GM12878 (cell line): ENCODE data around the gene CILP2. TPM values are rescaled to one million over a fixed set of nuclear protein-coding genes. Genes with fewer than 3 reads are reported as not detected.

Experiments used
- ATF7 ChIP-seq: fragments of 450-650 bp; IDR thresholded peaks from 2 replicates; pipeline ENCODE4 v1.6.1; 2016; ENCODE audit warnings: low read depth, mild to moderate bottlenecking
- CBX5 ChIP-seq: sonication (generic); IDR thresholded peaks from 2 replicates; pipeline ENCODE4 v1.6.1; 2016; ENCODE audit warnings: low read depth, moderate library complexity, mild to moderate bottlenecking, inconsistent platforms
- CHD4 ChIP-seq: fragments of 200-600 bp; sonication (generic); IDR thresholded peaks from 2 replicates; pipeline ENCODE4 v1.6.1; 2016; ENCODE audit warnings: mild to moderate bottlenecking
- CREB1 ChIP-seq: IDR thresholded peaks from 2 replicates; pipeline ENCODE4 v1.6.1; 2012; ENCODE audit warnings: low read depth, mild to moderate bottlenecking, inconsistent platforms
- DPF2 ChIP-seq: fragments of 450-650 bp; IDR thresholded peaks from 2 replicates; pipeline ENCODE4 v1.6.1; 2017; ENCODE audit warnings: mild to moderate bottlenecking
- ETV6 ChIP-seq, 2 experiments: fragments of 450-650 bp in 1 of 2; IDR thresholded peaks in 1 of 2; conservative IDR thresholded peaks in 1 of 2; 2 replicates each; pipeline ENCODE4 v1.6.1; 2014; ENCODE audit warnings: antibody characterized with exemption in 1 of 2, borderline replicate concordance in 1 of 2, low read depth in 1 of 2, mild to moderate bottlenecking in 1 of 2, moderate library complexity in 1 of 2
- EZH2 ChIP-seq: IDR thresholded peaks from 2 replicates; pipeline ENCODE4 v1.6.1; 2012; ENCODE audit warnings: low read depth, mild to moderate bottlenecking, control low read depth, inconsistent platforms, low read length, borderline replicate concordance; ENCODE audit not compliant: control insufficient read depth
- FOXM1 ChIP-seq: IDR thresholded peaks from 2 replicates; pipeline ENCODE4 v1.6.1; 2012; ENCODE audit warnings: low read depth, mild to moderate bottlenecking, inconsistent platforms, low read length, moderate library complexity
- GATAD2B ChIP-seq: fragments of 450-650 bp; conservative IDR thresholded peaks from 2 replicates; pipeline ENCODE4 v1.6.1; 2017; ENCODE audit warnings: low read depth, mild to moderate bottlenecking, moderate library complexity
- HDAC6 ChIP-seq: fragments of 200-600 bp; sonication (generic); IDR thresholded peaks from one replicate; pipeline ENCODE4 v1.8.0; 2017; ENCODE audit warnings: antibody characterized with exemption; ENCODE audit not compliant: unreplicated experiment
- YBX1 ChIP-seq: fragments of 450-650 bp; IDR thresholded peaks from 2 replicates; pipeline ENCODE4 v1.6.1; 2016; ENCODE audit warnings: antibody characterized with exemption
- ZSCAN29 ChIP-seq: fragments of 450-650 bp; IDR thresholded peaks from 2 replicates; pipeline ENCODE4 v1.6.1; 2017; ENCODE audit warnings: mild to moderate bottlenecking, moderate library complexity
- polyA plus RNA-seq, 11 experiments: library from polyadenylated mRNA; depleted of rRNA in 4 of 11; unstranded in 6 of 11; stranded (reverse) in 5 of 11; fragments of >200 nt; fragmentation: Nextera tagmentation in 4 of 11; fragmentation: Illumina TruSeq in 1 of 11; extraction: Ambion mirVana in 4 of 11; extraction: Trizol in 1 of 11; gene quantifications; 1 replicate in 1 of 11; 2 replicates in 10 of 11; pipeline versions ENCODE4 v1.2.1 to v1.2.3, GENCODE V29; 2011 to 2016; ENCODE audit warnings: inconsistent platforms in 2 of 11, missing spikeins in 2 of 11, low read depth in 1 of 11
- total RNA-seq, 4 experiments: library from RNA; depleted of rRNA in 3 of 4; stranded (reverse); fragments of >200 nt in 3 of 4; fragmentation: Illumina TruSeq in 1 of 4; extraction: Trizol in 1 of 4; gene quantifications; 2 replicates each; pipeline versions ENCODE4 v1.2.1 to v1.2.3, GENCODE V29; 2013 to 2021
- TF ChIP-seq, protein P1 (sequence below): fragments of 450-650 bp; IDR thresholded peaks from 2 replicates; pipeline ENCODE4 v1.6.1; 2017; ENCODE audit warnings: mild to moderate bottlenecking, moderate library complexity
- TF ChIP-seq, protein P2 (sequence below): IDR thresholded peaks from 2 replicates; pipeline ENCODE4 v1.6.1; 2012; ENCODE audit warnings: low read length, inconsistent platforms
- TF ChIP-seq, protein P3 (sequence below): fragments of 450-650 bp; IDR thresholded peaks from 2 replicates; pipeline ENCODE4 v1.6.1; 2017; ENCODE audit warnings: mild to moderate bottlenecking, moderate library complexity
- TF ChIP-seq, protein P4 (sequence below): IDR thresholded peaks from 2 replicates; pipeline ENCODE4 v1.6.1; 2011; ENCODE audit warnings: borderline replicate concordance, low read depth, mild to moderate bottlenecking, moderate library complexity, low read length; ENCODE audit not compliant: insufficient read depth, poor library complexity, severe bottlenecking
- TF ChIP-seq, protein P5 (sequence below): IDR thresholded peaks from 2 replicates; pipeline ENCODE4 v1.6.1; 2012; ENCODE audit warnings: low read depth, low read length, improper control_type of control experiment

CILP2 gene
- total and polyA plus RNA-seq, 10 of the 15 experiments (the other 5 are each of a cell fraction or from before 2014, with no cell fraction given), result 0.05 to 0.08 (median 0.06) TPM; not detected in 6

DNA sequence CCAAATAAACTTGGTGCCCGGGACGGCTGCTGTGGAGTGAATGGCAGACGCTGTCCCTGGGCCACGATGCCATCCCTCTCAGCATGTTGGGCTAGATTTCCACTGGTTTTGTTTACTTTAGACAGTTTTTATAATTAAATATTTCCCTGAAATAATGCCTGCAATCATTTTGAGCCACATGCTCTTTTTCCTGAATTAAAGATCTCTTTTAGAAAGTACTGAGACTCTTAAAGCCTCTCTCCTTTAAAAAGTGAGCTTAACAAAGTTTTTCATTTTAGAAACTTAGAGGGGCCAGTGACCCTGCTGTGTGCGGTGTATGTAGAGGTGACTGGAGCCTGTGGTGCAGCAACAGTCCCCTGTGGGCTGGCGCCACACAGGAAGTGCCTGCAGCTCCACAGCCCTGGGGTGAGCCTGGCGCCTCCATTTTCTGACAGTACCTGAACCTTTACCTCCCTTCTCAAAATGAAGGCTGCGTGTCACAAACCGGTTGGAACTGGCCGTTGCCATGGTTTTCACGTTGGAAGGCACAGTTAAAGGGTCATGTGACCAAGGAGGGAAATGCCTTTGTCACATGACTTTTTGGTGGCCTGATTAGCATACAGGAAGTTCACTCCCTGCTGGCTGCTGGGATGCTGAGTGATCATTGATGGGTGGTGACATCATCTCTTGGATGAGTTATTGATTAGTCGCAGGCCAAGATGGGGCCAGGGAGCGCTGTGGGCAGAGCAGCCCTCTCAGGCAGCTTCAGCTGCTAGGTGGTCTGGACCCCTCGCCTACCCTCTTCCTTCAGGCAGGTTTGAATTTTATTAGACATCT, 49.0 kb upstream of the CILP2 start (continued):
- TF ChIP-seq, protein P1, sequence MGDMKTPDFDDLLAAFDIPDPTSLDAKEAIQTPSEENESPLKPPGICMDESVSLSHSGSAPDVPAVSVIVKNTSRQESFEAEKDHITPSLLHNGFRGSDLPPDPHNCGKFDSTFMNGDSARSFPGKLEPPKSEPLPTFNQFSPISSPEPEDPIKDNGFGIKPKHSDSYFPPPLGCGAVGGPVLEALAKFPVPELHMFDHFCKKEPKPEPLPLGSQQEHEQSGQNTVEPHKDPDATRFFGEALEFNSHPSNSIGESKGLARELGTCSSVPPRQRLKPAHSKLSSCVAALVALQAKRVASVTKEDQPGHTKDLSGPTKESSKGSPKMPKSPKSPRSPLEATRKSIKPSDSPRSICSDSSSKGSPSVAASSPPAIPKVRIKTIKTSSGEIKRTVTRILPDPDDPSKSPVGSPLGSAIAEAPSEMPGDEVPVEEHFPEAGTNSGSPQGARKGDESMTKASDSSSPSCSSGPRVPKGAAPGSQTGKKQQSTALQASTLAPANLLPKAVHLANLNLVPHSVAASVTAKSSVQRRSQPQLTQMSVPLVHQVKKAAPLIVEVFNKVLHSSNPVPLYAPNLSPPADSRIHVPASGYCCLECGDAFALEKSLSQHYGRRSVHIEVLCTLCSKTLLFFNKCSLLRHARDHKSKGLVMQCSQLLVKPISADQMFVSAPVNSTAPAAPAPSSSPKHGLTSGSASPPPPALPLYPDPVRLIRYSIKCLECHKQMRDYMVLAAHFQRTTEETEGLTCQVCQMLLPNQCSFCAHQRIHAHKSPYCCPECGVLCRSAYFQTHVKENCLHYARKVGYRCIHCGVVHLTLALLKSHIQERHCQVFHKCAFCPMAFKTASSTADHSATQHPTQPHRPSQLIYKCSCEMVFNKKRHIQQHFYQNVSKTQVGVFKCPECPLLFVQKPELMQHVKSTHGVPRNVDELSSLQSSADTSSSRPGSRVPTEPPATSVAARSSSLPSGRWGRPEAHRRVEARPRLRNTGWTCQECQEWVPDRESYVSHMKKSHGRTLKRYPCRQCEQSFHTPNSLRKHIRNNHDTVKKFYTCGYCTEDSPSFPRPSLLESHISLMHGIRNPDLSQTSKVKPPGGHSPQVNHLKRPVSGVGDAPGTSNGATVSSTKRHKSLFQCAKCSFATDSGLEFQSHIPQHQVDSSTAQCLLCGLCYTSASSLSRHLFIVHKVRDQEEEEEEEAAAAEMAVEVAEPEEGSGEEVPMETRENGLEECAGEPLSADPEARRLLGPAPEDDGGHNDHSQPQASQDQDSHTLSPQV, result no peak
- TF ChIP-seq CHD4, result no peak
- TF ChIP-seq CBX5, result no peak; the same call in 1 of the 2 replicates
- TF ChIP-seq CREB1, result peak; percentile 50; the same call in 1 of the 2 replicates
- TF ChIP-seq DPF2, result no peak
- TF ChIP-seq, protein P2, sequence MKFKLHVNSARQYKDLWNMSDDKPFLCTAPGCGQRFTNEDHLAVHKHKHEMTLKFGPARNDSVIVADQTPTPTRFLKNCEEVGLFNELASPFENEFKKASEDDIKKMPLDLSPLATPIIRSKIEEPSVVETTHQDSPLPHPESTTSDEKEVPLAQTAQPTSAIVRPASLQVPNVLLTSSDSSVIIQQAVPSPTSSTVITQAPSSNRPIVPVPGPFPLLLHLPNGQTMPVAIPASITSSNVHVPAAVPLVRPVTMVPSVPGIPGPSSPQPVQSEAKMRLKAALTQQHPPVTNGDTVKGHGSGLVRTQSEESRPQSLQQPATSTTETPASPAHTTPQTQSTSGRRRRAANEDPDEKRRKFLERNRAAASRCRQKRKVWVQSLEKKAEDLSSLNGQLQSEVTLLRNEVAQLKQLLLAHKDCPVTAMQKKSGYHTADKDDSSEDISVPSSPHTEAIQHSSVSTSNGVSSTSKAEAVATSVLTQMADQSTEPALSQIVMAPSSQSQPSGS, result peak; percentile 69
- TF ChIP-seq, protein P3, sequence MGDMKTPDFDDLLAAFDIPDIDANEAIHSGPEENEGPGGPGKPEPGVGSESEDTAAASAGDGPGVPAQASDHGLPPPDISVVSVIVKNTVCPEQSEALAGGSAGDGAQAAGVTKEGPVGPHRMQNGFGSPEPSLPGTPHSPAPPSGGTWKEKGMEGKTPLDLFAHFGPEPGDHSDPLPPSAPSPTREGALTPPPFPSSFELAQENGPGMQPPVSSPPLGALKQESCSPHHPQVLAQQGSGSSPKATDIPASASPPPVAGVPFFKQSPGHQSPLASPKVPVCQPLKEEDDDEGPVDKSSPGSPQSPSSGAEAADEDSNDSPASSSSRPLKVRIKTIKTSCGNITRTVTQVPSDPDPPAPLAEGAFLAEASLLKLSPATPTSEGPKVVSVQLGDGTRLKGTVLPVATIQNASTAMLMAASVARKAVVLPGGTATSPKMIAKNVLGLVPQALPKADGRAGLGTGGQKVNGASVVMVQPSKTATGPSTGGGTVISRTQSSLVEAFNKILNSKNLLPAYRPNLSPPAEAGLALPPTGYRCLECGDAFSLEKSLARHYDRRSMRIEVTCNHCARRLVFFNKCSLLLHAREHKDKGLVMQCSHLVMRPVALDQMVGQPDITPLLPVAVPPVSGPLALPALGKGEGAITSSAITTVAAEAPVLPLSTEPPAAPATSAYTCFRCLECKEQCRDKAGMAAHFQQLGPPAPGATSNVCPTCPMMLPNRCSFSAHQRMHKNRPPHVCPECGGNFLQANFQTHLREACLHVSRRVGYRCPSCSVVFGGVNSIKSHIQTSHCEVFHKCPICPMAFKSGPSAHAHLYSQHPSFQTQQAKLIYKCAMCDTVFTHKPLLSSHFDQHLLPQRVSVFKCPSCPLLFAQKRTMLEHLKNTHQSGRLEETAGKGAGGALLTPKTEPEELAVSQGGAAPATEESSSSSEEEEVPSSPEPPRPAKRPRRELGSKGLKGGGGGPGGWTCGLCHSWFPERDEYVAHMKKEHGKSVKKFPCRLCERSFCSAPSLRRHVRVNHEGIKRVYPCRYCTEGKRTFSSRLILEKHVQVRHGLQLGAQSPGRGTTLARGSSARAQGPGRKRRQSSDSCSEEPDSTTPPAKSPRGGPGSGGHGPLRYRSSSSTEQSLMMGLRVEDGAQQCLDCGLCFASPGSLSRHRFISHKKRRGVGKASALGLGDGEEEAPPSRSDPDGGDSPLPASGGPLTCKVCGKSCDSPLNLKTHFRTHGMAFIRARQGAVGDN, result 0 out of 2 replicates have a peak, but pooled peaks have one; percentile 38
- TF ChIP-seq HDAC6, result no peak
- TF ChIP-seq GATAD2B, result no peak
- no peak for TF ChIP-seq ETV6 (conservative IDR thresholded peaks at IDR 0.05 in 1 of 2, IDR thresholded peaks at IDR 0.05 in 1 of 2; ENCODE audit: borderline replicate concordance in 1 of 2, low read depth in 1 of 2)
- TF ChIP-seq, protein P4, sequence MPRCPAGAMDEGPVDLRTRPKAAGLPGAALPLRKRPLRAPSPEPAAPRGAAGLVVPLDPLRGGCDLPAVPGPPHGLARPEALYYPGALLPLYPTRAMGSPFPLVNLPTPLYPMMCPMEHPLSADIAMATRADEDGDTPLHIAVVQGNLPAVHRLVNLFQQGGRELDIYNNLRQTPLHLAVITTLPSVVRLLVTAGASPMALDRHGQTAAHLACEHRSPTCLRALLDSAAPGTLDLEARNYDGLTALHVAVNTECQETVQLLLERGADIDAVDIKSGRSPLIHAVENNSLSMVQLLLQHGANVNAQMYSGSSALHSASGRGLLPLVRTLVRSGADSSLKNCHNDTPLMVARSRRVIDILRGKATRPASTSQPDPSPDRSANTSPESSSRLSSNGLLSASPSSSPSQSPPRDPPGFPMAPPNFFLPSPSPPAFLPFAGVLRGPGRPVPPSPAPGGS, result no peak
- no peak for TF ChIP-seq ZSCAN29
- TF ChIP-seq, protein P5, sequence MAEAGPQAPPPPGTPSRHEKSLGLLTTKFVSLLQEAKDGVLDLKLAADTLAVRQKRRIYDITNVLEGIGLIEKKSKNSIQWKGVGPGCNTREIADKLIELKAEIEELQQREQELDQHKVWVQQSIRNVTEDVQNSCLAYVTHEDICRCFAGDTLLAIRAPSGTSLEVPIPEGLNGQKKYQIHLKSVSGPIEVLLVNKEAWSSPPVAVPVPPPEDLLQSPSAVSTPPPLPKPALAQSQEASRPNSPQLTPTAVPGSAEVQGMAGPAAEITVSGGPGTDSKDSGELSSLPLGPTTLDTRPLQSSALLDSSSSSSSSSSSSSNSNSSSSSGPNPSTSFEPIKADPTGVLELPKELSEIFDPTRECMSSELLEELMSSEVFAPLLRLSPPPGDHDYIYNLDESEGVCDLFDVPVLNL, result no peak
- TF ChIP-seq EZH2, result no peak
- TF ChIP-seq FOXM1, result no peak; the same call in 1 of the 2 replicates
- peak; percentile 92 for TF ChIP-seq ATF7
- TF ChIP-seq YBX1, result no peak
